IPS-18c (cell line): Measurements from ENCODE around the gene AMBN.

Experiments
- H3K4me3 ChIP-seq: 2 replicates; pipeline ENCODE4 v1.7.0; 2013; ENCODE audit warnings: low read depth, mild to moderate bottlenecking, low read length, moderate library complexity; ENCODE audit not compliant: insufficient read depth
- H3K9me3 ChIP-seq: one replicate; pipeline ENCODE4 v1.6.1; 2013; ENCODE audit warnings: mild to moderate bottlenecking, low read length, moderate library complexity; ENCODE audit not compliant: control insufficient read depth, insufficient read depth

Gene AMBN

GRCh38 chr4:70591955-70592582, at the start of gene AMBN:
AMBN (plus strand) TSS chr4:70592256; CDS start chr4:70592359, 103 bp downstream.
- Histone ChIP-seq H3K4me3 (no peak within 1 kb of the TSS), H3K9me3 (no peaks in the 10 kb centered on the region)

DNA sequence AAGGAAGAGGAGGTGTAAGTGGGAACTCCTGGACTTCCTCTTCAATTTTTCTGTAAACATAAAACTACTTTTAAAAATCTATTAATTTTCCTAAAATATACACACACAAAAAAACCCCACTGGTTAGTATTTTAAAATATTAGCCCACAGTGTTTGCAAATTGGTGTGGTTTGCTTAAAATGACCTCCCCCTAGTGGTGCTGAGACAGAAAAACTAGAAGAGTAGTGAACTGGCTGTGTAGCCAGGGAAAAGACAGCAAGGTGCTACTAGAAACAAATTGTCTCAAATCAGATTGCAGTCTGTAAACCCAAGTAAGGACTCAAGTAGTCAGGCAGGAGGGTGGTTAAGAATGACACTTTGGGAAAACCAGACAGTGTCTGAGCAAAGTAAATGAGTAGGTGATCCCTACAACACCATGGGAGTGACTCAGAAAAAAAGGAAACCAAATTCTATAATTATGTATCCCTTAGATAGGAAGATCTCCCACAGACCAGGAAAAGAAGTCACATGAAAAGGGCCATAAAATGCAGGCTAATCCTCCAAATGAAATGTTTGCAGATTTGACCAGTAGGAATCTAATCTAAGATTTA, 47.7 kb upstream of the AMBN start:
- Histone ChIP-seq H3K9me3 (no peaks in the 10 kb centered on the region), H3K4me3 (no peak overlapping the region)

DNA sequence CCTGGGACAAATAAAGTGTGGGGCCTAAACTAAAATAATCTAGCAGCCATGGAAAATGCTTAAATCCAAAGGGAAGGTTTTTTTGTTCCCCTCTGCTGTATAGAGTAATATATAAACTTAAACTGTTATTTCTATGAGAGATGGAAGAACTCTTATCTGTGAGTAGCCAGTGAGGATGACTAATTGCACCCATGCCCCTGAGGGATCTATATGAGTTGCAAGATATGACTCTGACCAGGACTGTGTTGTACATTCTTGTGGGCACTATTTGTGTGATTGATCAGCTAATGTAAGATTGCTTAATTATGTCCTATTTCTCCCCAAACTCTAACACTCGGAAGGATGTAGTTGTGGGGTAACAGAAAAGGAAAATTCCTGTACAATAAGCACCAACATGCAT, 35.2 kb upstream of the AMBN start:
- no peaks in the 10 kb centered on the region for H3K9me3 ChIP-seq

GRCh38 chr4:70559211-70559830, 32.7 kb upstream of the AMBN start:
- no peaks in the 10 kb centered on the region for H3K9me3 ChIP-seq
- no peak overlapping the region for H3K4me3 ChIP-seq

More for the DNA sequence above, 35.2 kb upstream of the AMBN start:
- H3K4me3 ChIP-seq: no peak overlapping the region

DNA sequence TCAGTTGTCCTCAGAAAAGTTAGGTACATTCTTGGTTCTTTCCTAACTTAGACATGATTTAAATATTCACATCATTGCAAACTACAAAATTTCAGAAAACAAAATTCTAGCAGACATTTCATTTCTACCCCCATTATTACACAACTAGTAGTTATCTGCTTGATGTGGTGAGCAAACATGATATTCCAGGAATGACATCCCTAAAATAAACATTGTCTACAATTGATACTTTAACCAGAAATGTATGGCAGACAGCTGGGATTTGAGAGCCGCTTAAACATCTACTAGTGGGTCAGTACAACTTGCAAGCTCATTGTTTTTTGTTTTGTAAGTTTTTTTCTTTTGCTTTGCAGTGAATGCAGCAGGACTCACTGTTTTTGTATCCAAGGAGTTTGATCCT, 32.1 kb upstream of the AMBN start:
- Histone ChIP-seq H3K9me3 (no peaks in the 10 kb centered on the region), H3K4me3 (no peak overlapping the region)

DNA sequence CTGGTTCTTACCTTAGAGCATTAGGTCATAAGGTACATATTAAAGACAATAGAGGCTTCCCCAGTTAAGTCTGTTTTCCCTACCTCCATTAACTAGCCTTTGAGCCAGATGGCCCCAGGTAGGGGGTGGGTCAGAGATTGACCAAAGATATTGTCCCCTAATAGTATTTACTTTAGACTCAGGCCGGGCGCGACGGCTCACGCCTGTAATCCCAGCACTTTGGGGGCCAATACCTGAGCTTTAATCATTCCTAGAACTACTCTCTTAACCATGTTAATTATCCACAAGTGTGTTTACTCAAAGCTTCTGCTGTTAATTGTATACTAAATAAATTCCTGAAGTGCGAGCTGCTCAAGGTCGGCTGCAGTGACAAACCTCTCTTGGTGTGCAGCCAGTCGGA, 28.0 kb upstream of the AMBN start:
- no peaks in the 10 kb centered on the region for H3K9me3 ChIP-seq

GRCh38 chr4:70570796-70571195, 21.3 kb upstream of the AMBN start:
- Histone ChIP-seq H3K4me3 (no peak overlapping the region), H3K9me3 (no peaks in the 10 kb centered on the region)

More for the DNA sequence above, 28.0 kb upstream of the AMBN start:
- no peak overlapping the region for H3K4me3 ChIP-seq

DNA sequence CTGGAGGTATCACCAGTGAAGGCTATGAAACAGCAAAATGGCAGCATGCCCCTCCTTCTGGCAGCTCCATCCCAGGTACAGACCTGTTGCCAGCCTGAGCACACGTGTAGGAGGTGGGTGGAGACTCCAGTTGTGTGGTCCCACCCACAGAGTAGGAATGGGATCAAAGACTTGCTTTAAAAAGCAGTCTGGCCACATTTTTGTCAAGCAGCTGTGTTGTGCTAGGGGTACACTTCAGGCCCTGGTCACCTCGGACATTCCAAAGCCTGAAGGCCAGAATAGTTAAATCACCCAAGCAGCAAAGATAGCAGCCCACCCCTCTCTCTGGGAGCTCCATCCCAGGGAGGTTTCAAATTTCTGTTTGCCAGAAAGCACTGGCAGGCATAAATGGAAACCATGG, 20.3 kb upstream of the AMBN start:
- H3K9me3 ChIP-seq: no peaks in the 10 kb centered on the region
- H3K4me3 ChIP-seq: no peak overlapping the region

DNA sequence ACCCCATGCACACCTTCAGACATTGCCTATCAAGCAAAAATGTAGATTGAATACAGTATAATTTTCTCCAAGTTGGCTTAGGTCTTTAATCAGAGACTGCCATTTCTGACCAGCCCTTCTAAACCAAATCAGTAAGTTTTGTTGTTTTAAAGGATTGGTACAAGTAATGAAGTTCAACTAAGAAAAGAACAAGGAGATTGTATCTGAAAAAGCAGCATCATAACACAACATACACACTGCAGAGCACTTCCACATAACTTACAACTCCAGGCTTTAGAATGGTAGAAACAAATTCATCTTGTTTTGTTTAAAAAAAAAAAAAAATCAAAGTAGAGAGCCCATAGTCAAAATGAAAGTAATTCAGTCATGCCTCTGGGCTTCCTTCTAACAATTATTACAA, 16.1 kb upstream of the AMBN start:
- Histone ChIP-seq H3K9me3 (no peaks in the 10 kb centered on the region), H3K4me3 (no peak overlapping the region)

DNA sequence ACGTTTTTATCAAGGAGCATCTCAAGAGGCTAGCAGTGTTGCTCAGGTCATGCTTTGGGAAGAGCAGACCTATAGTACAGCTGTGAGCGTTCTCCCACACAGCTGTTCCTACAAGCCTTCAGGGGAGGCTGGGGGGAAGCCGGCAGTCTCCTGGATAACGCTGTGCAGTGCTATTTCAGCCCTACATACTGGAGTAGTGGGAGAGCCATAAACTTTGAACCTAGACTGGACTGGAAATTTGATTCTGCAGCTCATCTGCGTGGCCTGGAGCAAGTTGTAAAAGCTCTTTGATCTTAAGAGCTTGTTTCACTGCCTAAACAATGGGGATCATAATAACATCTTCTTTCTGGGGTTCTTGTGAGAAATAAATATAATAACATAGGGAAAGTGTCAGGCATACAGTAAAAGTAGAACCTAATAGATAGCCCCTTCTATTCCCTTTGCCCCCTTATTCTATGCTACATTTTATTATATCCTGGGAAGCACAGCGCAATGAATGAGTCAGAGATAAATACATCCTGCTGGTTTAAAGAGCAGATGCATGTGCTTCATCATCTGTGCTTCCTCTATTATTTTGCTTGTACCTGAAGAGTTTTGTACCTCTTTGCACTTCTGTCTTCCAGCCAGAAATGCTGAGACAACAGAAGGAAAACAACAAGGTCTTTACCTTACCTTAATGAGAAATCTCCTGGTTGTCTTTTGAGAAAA, 14.7 kb upstream of the AMBN start:
- Histone ChIP-seq H3K4me3 (no peak overlapping the region), H3K9me3 (no peaks in the 10 kb centered on the region)

- no peaks in the 10 kb centered on the region for H3K9me3 ChIP-seq
- no peak overlapping the region for H3K4me3 ChIP-seq
These were observed 10.1 kb upstream of the AMBN start for GRCh38 chr4:70581980-70582379.

GRCh38 chr4:70583952-70584834, 7.9 kb upstream of the AMBN start:
- Histone ChIP-seq H3K9me3 (no peaks in the 10 kb centered on the region), H3K4me3 (no peak overlapping the region)

GRCh38 chr4:70586841-70587240, 5.2 kb upstream of the AMBN start:
- Histone ChIP-seq H3K4me3 (no peak overlapping the region), H3K9me3 (no peaks in the 10 kb centered on the region)

DNA sequence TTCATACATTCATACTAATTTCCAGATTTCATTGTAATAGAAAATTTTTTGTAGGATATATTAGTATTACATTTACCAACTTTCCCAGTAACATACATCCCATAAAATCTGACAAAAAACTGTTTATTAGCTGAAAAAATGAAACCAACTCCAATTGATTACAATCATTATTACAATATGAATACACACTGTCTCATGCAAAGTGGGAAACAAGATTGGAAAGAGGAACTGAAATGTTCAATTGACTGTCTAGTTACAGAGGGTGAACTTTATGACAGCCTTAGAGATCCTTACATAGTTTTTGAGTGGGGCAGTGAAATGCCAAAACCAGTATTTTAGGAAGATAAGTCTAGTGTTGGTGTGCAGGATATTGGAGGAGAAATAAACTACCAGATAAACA, 2.3 kb upstream of the AMBN start:
- Histone ChIP-seq H3K4me3 (no peak overlapping the region), H3K9me3 (no peaks in the 10 kb centered on the region)

DNA sequence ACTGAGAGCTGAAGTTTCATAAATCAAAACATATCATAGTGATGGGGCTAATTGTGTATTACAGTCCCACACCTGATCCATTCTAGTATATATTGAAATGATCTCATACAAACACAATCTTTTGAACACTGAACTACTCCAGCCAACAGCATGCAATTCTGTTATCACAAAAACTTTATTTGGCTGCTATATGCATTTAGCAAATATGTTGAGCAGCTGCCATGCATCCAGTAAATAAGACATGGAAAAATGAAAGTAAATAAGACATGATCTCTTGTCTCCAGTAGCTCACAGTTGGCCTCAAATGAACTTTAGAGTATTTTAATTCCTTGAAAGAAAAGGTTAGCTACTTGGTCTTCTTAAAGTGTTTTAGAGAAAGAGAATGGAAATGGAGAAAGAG, 2.1 kb downstream of the AMBN start:
- Histone ChIP-seq H3K9me3 (no peaks in the 10 kb centered on the region), H3K4me3 (no peak overlapping the region)

DNA sequence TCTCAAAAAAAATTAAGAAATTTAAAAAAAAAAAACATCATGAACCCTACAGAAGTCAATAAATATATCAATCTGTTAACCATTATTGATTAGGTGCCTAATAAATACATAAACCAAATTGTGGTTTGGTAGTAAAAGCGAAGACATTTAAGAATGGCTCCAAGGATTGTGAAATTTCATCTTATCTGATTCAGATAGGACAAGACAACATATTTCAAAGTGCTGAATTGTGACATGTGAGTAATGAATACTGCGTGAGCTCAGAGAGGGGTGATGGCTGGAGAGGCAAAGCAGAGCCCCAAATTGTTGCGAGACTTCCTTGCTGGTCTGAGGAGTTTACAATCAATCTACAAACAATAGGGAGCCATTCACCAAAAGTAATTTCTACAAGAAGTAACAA, 8.2 kb downstream of the AMBN start:
- Histone ChIP-seq H3K4me3 (no peak overlapping the region), H3K9me3 (no peaks in the 10 kb centered on the region)

DNA sequence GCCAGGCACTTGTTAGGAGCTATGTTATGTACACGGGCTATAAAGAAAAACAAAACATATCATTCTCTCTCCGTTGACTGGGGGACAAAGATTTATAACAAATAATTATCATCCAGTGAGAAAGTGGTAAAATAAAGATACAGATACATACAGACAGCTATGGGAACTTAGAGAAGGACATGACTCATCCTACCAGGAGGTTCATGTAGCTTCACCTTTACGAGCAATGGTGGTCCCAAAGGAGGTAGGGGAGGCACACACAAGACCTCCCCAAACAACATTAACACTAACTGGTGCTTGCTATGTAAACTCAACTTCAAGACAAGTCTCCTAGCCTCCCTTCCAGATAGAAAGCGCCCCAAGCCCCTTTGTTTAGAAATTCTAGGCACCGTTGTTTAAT, 8.9 kb downstream of the AMBN start:
- H3K4me3 ChIP-seq: no peak overlapping the region
- H3K9me3 ChIP-seq: no peaks in the 10 kb centered on the region
